ENCODE data around the gene SLC9B1. TPM values are rescaled to one million over a fixed set of nuclear protein-coding genes. Genes with fewer than 3 reads are reported as not detected.
"Not testable (repeated sequence)": the region's sequence is repeated elsewhere in the genome, so short reads cannot be mapped to it uniquely, and the experiment has no call there.

The SLC9B1 gene
- total RNA-seq, 1 experiment from 2014 or later, result not detected

DNA sequence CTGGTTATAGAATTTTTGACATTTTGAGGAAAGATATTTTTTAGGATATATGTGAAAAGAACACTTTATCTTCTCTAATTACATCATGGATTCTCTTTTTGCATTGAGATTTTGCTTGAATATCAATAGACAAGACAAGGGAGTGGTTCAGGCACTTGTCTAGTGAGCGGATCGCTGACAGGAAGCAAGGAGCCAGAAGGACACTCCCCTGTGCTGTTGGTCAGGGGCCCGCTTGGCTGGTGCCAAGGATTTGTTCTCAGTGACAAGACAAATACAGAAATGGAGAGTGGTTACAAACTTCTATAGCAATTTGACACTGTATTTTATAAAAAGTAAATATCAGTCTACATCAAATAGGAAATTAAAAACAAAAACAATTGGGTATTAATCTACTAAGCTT is 60.0 kb downstream of the SLC9B1 start:
- H3K27ac Mint-ChIP-seq (ENCODE audit: unreplicated experiment), result no peak overlapping the region
- no peak overlapping the region for H3K4me3 Mint-ChIP-seq (ENCODE audit: low read depth, unreplicated experiment)
- no peaks in the 10 kb centered on the region for H3K36me3 Mint-ChIP-seq (ENCODE audit: insufficient read depth, unreplicated experiment)
- TF ChIP-seq CTCF (IDR thresholded peaks at IDR 0.05; ENCODE audit: unreplicated experiment), result no peak
- H3K27me3 Mint-ChIP-seq (ENCODE audit: unreplicated experiment), result no peaks in the 10 kb centered on the region
- no peaks in the 10 kb centered on the region for H3K4me1 Mint-ChIP-seq (ENCODE audit: low read depth, unreplicated experiment)
- H3K9me3 Mint-ChIP-seq (ENCODE audit: low read depth, unreplicated experiment), result no peaks in the 10 kb centered on the region
- no TSS peak for BruUV-seq (replicated peaks)
- CTCF ChIA-PET, result no interaction called here
- intact Hi-C loops (cut with micrococcal nuclease; ENCODE audit: unreplicated experiment), result no loop called here
- no peak for DNase-seq

- no peak for TF ChIP-seq CTCF (IDR thresholded peaks at IDR 0.05; ENCODE audit: unreplicated experiment)
- CTCF ChIA-PET, result no interaction called here
- no peak overlapping the region for H3K4me3 Mint-ChIP-seq (ENCODE audit: low read depth, unreplicated experiment)
- no peaks in the 10 kb centered on the region for H3K4me1 Mint-ChIP-seq (ENCODE audit: low read depth, unreplicated experiment)
- H3K9me3 Mint-ChIP-seq (ENCODE audit: low read depth, unreplicated experiment), result no peaks in the 10 kb centered on the region
- intact Hi-C loops (cut with micrococcal nuclease; ENCODE audit: unreplicated experiment), result no loop called here
- H3K27ac Mint-ChIP-seq (ENCODE audit: unreplicated experiment), result no peak overlapping the region
- no peak for DNase-seq
- peaks cover 11% of the 10 kb centered on the region for H3K27me3 Mint-ChIP-seq (ENCODE audit: unreplicated experiment)
- no TSS peak for BruUV-seq (replicated peaks)
- no peaks in the 10 kb centered on the region for H3K36me3 Mint-ChIP-seq (ENCODE audit: insufficient read depth, unreplicated experiment)
Observed at GRCh38 chr4:102945066-102945465, 74.4 kb downstream of the SLC9B1 start.

DNA sequence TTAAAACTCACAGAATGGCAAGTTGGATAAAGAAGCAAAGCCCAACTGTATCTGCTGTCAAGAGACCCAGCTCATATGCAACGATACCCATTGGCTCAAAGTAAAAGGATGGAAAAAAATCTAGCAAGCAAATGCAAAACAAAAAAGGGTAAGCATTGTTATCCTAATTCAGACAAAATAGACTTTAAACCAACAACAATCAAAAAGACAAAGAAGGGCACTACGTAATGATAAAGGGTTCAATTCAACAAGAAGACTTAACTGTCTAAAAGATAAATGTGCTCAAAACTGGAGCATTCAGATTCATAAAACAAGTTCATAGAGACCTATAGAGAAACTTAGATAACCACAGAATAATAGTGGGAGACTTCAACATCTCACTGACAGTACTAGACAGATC is 81.4 kb downstream of the SLC9B1 start:
- intact Hi-C loops (cut with micrococcal nuclease; ENCODE audit: unreplicated experiment); H3K9me3 Mint-ChIP-seq (ENCODE audit: low read depth, unreplicated experiment); H3K27ac Mint-ChIP-seq (ENCODE audit: unreplicated experiment); H3K4me1 Mint-ChIP-seq (ENCODE audit: low read depth, unreplicated experiment); BruUV-seq (replicated peaks); H3K36me3 Mint-ChIP-seq (ENCODE audit: insufficient read depth, unreplicated experiment); H3K4me3 Mint-ChIP-seq (ENCODE audit: low read depth, unreplicated experiment); CTCF ChIA-PET; DNase-seq: not testable (repeated sequence)
- peaks cover 12% of the 10 kb centered on the region for H3K27me3 Mint-ChIP-seq (ENCODE audit: unreplicated experiment)

DNA sequence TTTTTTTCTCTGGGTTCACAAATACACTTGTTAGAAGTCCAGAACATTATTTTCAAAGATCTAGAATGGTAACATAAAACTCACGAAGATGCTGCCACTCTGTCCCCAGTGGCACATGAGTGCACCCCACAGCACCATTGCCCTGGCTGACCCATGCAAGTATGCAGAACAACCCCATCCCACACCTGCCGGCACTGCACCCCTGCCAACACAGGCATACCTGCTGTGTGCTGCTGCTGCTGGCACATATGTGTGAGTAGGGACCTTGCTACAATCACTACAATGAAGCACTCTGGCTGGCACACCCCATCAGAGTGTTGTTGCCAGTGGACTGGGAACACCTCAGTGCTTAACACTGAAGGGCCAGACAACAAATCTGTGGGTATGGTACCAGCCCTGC is 83.8 kb downstream of the SLC9B1 start:
- no peak for TF ChIP-seq CTCF (IDR thresholded peaks at IDR 0.05; ENCODE audit: unreplicated experiment)
- no peak for DNase-seq
- Mint-ChIP-seq H3K27ac (ENCODE audit: unreplicated experiment) (no peak overlapping the region), H3K27me3 (ENCODE audit: unreplicated experiment) (peaks cover 8% of the 10 kb centered on the region), H3K4me3 (ENCODE audit: low read depth, unreplicated experiment) (no peak overlapping the region), H3K4me1 (ENCODE audit: low read depth, unreplicated experiment) (no peaks in the 10 kb centered on the region), H3K36me3 (ENCODE audit: insufficient read depth, unreplicated experiment) (no peaks in the 10 kb centered on the region), H3K9me3 (ENCODE audit: low read depth, unreplicated experiment) (no peaks in the 10 kb centered on the region)
- no TSS peak for BruUV-seq (replicated peaks)
- intact Hi-C loops (cut with micrococcal nuclease; ENCODE audit: unreplicated experiment), result no loop called here
- CTCF ChIA-PET, result no interaction called here

- H3K9me3 Mint-ChIP-seq (ENCODE audit: low read depth, unreplicated experiment); H3K27ac Mint-ChIP-seq (ENCODE audit: unreplicated experiment); H3K4me3 Mint-ChIP-seq (ENCODE audit: low read depth, unreplicated experiment); intact Hi-C loops (cut with micrococcal nuclease; ENCODE audit: unreplicated experiment); CTCF ChIA-PET; BruUV-seq (replicated peaks); DNase-seq; H3K4me1 Mint-ChIP-seq (ENCODE audit: low read depth, unreplicated experiment); H3K36me3 Mint-ChIP-seq (ENCODE audit: insufficient read depth, unreplicated experiment); H3K27me3 Mint-ChIP-seq (ENCODE audit: unreplicated experiment): not testable (repeated sequence)
Observed at GRCh38 chr4:102919697-102920096, 99.8 kb downstream of the SLC9B1 start.

Measured in Calu3 (cell line).